HEK293 (cell line): ENCODE results near the gene RPS19.

Experiments
- CTCF ChIA-PET: fragments of 350-600 bp; formaldehyde crosslinking; extraction: SDS; loops from one replicate; lab custom pipeline; 2021; ENCODE audit warnings: antibody characterized with exemption; lab: Yijun Ruan, JAX
- POLR2A ChIA-PET: fragments of 300-600 bp; formaldehyde crosslinking; extraction: SDS; loops from one replicate; lab custom pipeline; 2020; ENCODE audit warnings: antibody characterized with exemption, inconsistent platforms; lab: Yijun Ruan, JAX
- H3K27ac ChIP-seq: fragments of 200-500 bp; sonication (Bioruptor generic); 2 replicates; pipeline ENCODE4 v1.5.1; 2014; ENCODE audit warnings: low read depth, low read length, control low read depth, inconsistent platforms; ENCODE audit errors: extremely low read depth
- H3K36me3 ChIP-seq, 2 experiments: fragments of 200-500 bp in 1 of 2; sonication (Bioruptor generic) in 1 of 2; 1 replicate in 1 of 2; 2 replicates in 1 of 2; pipeline ENCODE4 v1.5.1; 2014 to 2017; ENCODE audit warnings: inconsistent platforms in 2 of 2, low read length in 2 of 2; ENCODE audit not compliant: control insufficient read depth in 2 of 2, insufficient read depth in 1 of 2
- H3K4me1 ChIP-seq: fragments of 200-500 bp; sonication (Bioruptor generic); 2 replicates; pipeline ENCODE4 v1.5.1; 2014; ENCODE audit warnings: mild to moderate bottlenecking, low read length, inconsistent platforms; ENCODE audit not compliant: control insufficient read depth, insufficient read depth
- H3K4me3 ChIP-seq: 2 replicates; pipeline ENCODE4 v1.5.1; 2011; ENCODE audit warnings: low read depth, mild to moderate bottlenecking, control low read depth, low read length, moderate library complexity
- H3K9me3 ChIP-seq: fragments of 200-500 bp; sonication (Bioruptor generic); 2 replicates; pipeline ENCODE4 v1.5.1; 2014; ENCODE audit warnings: low read depth, low read length, inconsistent platforms; ENCODE audit not compliant: control insufficient read depth, insufficient read depth
- GLIS2 ChIP-seq: fragments of 450-650 bp; formaldehyde crosslinking; IDR thresholded peaks from 2 replicates; pipeline ENCODE4 v1.5.1; 2016; ENCODE audit warnings: missing biosample characterization, missing genetic modification characterization
- KLF7 ChIP-seq: fragments of 450-650 bp; formaldehyde crosslinking; IDR thresholded peaks from 2 replicates; pipeline ENCODE4 v1.5.1; 2016; ENCODE audit warnings: missing biosample characterization, missing genetic modification characterization, borderline replicate concordance
- KLF8 ChIP-seq: fragments of 450-650 bp; formaldehyde crosslinking; IDR thresholded peaks from 2 replicates; pipeline ENCODE4 v1.5.1; 2016; ENCODE audit warnings: missing biosample characterization, missing genetic modification characterization
- MYNN ChIP-seq: fragments of 450-650 bp; formaldehyde crosslinking; IDR thresholded peaks from 2 replicates; pipeline ENCODE4 v1.5.1; 2016; ENCODE audit warnings: missing biosample characterization, missing genetic modification characterization, borderline replicate concordance
- ZBTB17 ChIP-seq: fragments of 450-650 bp; formaldehyde crosslinking; IDR thresholded peaks from 2 replicates; pipeline ENCODE4 v1.5.1; 2016; ENCODE audit warnings: missing biosample characterization, missing genetic modification characterization
- ZNF248 ChIP-seq: fragments of 450-650 bp; formaldehyde crosslinking; IDR thresholded peaks from 2 replicates; pipeline ENCODE4 v1.5.1; 2017; ENCODE audit warnings: missing biosample characterization, missing genetic modification characterization
- ZNF335 ChIP-seq: fragments of 450-650 bp; formaldehyde crosslinking; conservative IDR thresholded peaks from 2 replicates; pipeline ENCODE4 v1.5.1; 2016; ENCODE audit warnings: missing biosample characterization, missing genetic modification characterization
- ZNF354C ChIP-seq: fragments of 450-650 bp; formaldehyde crosslinking; IDR thresholded peaks from 2 replicates; pipeline ENCODE4 v1.5.1; 2016; ENCODE audit warnings: missing biosample characterization, missing genetic modification characterization, low read depth, borderline replicate concordance
- ZNF433 ChIP-seq: fragments of 450-650 bp; formaldehyde crosslinking; IDR thresholded peaks from 2 replicates; pipeline ENCODE4 v1.5.1; 2016; ENCODE audit warnings: missing biosample characterization, missing genetic modification characterization, low read depth
- ZNF514 ChIP-seq: fragments of 450-650 bp; formaldehyde crosslinking; IDR thresholded peaks from 2 replicates; pipeline ENCODE4 v1.5.1; 2016; ENCODE audit warnings: missing biosample characterization, missing genetic modification characterization
- TF ChIP-seq, protein P1 (sequence below): fragments of 450-650 bp; formaldehyde crosslinking; IDR thresholded peaks from 2 replicates; pipeline ENCODE4 v1.5.1; 2016; ENCODE audit warnings: missing biosample characterization, missing genetic modification characterization
- TF ChIP-seq, protein P2 (sequence below): fragments of 450-650 bp; formaldehyde crosslinking; IDR thresholded peaks from 2 replicates; pipeline ENCODE4 v1.5.1; 2016; ENCODE audit warnings: missing biosample characterization, missing genetic modification characterization, low read depth
- TF ChIP-seq, protein P3 (sequence below): fragments of 450-650 bp; formaldehyde crosslinking; conservative IDR thresholded peaks from 2 replicates; pipeline ENCODE4 v1.5.1; 2016; ENCODE audit warnings: low read depth, missing biosample characterization, missing genetic modification characterization

The RPS19 gene

DNA sequence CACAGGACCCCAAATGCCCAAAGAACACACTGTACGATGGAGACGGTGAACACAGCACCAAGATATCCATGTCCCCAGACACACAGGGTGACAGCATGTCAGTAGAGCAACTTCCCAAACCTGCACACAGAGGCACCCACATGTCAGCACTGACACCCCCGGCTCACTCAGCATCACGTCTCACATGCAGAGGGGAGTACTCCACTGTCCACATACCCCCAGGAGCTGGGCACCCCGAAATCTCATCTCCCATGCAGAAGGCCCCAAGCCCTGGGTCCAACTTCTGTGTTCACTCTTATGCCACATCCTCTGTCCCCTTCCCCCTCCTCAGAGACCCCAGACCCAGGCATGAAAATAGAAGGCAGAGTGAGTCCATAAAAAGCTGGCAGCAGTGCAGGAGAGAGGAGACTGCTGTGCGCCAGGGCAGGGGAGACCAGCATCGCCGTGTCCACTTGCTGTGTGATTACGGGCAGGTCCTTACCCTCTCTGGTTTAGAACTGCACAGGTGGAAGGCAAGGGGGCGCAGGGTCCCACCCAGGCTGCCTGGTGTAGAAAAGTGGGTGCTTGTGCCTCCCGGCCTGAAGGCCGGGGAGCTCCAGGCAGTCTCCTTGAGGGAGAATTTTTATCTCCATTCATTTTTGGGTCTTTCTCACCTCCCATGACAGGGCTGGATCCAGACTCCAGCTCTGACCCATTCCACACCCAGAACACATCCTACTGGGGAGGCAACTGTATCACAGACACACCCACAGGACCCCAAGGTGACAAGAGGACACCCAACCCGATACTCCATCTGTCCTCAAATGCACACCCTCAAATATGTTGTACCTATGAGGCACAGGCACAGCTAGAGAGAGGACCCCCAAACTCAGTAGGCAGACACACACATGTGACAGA is 51.2 kb downstream of the RPS19 start (continued):
- TF ChIP-seq GLIS2 (tag by site-specific recombination) = 0 out of 2 replicates have a peak, but pooled peaks have one; percentile 16
- TF ChIP-seq MYNN = no peak
- TF ChIP-seq, protein P1, sequence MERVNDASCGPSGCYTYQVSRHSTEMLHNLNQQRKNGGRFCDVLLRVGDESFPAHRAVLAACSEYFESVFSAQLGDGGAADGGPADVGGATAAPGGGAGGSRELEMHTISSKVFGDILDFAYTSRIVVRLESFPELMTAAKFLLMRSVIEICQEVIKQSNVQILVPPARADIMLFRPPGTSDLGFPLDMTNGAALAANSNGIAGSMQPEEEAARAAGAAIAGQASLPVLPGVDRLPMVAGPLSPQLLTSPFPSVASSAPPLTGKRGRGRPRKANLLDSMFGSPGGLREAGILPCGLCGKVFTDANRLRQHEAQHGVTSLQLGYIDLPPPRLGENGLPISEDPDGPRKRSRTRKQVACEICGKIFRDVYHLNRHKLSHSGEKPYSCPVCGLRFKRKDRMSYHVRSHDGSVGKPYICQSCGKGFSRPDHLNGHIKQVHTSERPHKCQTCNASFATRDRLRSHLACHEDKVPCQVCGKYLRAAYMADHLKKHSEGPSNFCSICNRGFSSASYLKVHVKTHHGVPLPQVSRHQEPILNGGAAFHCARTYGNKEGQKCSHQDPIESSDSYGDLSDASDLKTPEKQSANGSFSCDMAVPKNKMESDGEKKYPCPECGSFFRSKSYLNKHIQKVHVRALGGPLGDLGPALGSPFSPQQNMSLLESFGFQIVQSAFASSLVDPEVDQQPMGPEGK (tag by site-specific recombination) = peak; percentile 8; the same call in 1 of the 2 replicates
- TF ChIP-seq, protein P2, sequence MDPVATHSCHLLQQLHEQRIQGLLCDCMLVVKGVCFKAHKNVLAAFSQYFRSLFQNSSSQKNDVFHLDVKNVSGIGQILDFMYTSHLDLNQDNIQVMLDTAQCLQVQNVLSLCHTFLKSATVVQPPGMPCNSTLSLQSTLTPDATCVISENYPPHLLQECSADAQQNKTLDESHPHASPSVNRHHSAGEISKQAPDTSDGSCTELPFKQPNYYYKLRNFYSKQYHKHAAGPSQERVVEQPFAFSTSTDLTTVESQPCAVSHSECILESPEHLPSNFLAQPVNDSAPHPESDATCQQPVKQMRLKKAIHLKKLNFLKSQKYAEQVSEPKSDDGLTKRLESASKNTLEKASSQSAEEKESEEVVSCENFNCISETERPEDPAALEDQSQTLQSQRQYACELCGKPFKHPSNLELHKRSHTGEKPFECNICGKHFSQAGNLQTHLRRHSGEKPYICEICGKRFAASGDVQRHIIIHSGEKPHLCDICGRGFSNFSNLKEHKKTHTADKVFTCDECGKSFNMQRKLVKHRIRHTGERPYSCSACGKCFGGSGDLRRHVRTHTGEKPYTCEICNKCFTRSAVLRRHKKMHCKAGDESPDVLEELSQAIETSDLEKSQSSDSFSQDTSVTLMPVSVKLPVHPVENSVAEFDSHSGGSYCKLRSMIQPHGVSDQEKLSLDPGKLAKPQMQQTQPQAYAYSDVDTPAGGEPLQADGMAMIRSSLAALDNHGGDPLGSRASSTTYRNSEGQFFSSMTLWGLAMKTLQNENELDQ (tag by site-specific recombination) = no peak
- TF ChIP-seq ZBTB17 = 0 out of 2 replicates have a peak, but pooled peaks have one; percentile 32
- no peak for TF ChIP-seq ZNF514 (tag by site-specific recombination)

DNA sequence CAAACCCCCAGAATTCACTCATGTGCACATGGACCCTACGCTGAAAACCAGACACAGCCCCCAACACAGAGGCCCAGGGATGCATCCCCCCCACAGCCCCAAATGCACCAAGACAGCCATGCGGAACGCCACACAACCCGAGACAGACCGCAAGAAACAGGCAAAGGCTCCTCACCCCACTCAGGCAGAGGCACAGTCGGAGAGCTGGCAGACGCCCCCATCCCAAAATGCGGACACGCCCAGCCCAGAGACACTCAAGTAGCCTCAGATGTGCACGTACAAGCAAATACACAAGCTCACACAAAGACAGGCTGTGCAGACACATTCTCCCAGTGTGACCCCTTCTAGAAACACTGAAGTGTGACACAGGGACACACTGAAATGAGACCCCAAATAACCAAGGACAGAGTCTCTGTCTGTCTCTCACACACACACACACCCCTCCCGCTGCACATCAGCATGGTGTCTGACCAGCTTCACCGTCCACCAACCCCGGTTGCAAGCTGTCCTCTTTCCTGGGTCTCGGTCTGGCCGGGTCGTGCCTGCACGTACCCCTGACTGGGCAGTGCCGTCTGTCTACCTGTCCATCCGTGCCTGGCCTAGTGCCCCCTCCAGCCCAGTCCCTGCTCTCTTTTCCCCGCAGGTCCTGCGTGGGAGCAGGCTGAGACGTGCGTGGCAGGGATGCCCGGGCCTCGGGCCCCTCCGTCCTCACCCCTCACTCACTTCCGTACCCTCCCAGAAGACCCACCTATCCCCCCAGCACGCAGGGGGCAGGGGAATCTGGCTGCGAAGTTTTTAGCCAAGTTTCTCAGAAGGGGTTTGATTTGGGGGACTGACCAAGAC is 52.1 kb downstream of the RPS19 start:
- H3K4me3 ChIP-seq = no peak overlapping the region
- H3K27ac ChIP-seq = no peak overlapping the region
- TF ChIP-seq, protein P1 (tag by site-specific recombination) = 0 out of 2 replicates have a peak, but pooled peaks have one; percentile 22
- no peak for TF ChIP-seq ZNF248 (tag by site-specific recombination)
- no peak for TF ChIP-seq ZNF354C (tag by site-specific recombination)
- no peak for TF ChIP-seq ZNF335 (tag by site-specific recombination)
- no peak for TF ChIP-seq ZNF433 (tag by site-specific recombination)
- TF ChIP-seq KLF8 (tag by site-specific recombination) = 0 out of 2 replicates have a peak, but pooled peaks have one; percentile 44
- TF ChIP-seq KLF7 (tag by site-specific recombination) = no peak
- TF ChIP-seq, protein P3, sequence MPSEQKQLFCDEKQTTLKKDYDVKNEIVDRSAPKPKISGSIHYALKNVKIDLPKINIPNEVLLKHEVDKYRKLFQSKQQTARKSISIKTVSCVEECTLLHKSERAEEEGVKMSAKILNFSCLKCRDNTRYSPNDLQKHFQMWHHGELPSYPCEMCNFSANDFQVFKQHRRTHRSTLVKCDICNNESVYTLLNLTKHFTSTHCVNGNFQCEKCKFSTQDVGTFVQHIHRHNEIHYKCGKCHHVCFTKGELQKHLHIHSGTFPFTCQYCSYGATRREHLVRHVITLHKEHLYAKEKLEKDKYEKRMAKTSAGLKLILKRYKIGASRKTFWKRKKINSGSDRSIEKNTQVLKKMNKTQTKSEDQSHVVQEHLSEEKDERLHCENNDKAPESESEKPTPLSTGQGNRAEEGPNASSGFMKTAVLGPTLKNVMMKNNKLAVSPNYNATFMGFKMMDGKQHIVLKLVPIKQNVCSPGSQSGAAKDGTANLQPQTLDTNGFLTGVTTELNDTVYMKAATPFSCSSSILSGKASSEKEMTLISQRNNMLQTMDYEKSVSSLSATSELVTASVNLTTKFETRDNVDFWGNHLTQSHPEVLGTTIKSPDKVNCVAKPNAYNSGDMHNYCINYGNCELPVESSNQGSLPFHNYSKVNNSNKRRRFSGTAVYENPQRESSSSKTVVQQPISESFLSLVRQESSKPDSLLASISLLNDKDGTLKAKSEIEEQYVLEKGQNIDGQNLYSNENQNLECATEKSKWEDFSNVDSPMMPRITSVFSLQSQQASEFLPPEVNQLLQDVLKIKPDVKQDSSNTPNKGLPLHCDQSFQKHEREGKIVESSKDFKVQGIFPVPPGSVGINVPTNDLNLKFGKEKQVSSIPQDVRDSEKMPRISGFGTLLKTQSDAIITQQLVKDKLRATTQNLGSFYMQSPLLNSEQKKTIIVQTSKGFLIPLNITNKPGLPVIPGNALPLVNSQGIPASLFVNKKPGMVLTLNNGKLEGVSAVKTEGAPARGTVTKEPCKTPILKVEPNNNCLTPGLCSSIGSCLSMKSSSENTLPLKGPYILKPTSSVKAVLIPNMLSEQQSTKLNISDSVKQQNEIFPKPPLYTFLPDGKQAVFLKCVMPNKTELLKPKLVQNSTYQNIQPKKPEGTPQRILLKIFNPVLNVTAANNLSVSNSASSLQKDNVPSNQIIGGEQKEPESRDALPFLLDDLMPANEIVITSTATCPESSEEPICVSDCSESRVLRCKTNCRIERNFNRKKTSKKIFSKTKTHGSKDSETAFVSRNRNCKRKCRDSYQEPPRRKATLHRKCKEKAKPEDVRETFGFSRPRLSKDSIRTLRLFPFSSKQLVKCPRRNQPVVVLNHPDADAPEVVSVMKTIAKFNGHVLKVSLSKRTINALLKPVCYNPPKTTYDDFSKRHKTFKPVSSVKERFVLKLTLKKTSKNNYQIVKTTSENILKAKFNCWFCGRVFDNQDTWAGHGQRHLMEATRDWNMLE (tag by site-specific recombination) = no peak
- TF ChIP-seq, all 188 proteins: peak for 2
- POLR2A ChIA-PET = interaction anchor here (0.7 to 1.4 kb wide), 3 partner anchors 21 to 43 kb away, joined by 3 to 6 read pairs (median 4); no protein-coding TSS in a partner anchor
- H3K4me1 ChIP-seq = no peaks in the 10 kb centered on the region
- CTCF ChIA-PET = interaction anchor here (0.6 to 1.0 kb wide), 3 partner anchors 24 to 121 kb away, joined by 3 to 4 read pairs (median 3); no protein-coding TSS in a partner anchor
- no peaks in the 10 kb centered on the region for H3K9me3 ChIP-seq
- peaks cover 0 to 5% of the 10 kb centered on the region in 2 experiments; a peak in 2 of 3 replicates for H3K36me3 ChIP-seq
